ENCODE results near the gene PAX2.

DNA sequence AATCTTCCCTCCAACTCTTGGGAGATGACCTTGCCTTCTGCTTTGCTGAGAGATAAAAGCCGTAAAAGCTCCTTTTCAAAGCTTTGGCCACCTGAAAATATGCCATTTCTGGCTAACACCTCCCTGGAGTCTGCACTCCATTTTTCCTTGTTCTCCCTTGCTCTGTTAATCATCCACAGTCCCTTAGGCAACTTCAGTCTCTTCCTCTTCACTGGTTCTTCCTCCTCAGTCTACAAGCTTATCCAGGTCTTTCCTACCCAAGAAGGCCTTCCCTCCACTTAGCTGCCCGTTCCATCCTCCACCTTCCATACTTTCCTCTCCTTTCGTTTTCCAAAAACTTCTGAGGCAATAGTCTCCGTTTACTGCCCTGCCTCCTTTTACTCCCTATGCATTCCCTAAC lies 30.5 kb downstream of the PAX2 start:
- TF ChIP-seq, protein P1, sequence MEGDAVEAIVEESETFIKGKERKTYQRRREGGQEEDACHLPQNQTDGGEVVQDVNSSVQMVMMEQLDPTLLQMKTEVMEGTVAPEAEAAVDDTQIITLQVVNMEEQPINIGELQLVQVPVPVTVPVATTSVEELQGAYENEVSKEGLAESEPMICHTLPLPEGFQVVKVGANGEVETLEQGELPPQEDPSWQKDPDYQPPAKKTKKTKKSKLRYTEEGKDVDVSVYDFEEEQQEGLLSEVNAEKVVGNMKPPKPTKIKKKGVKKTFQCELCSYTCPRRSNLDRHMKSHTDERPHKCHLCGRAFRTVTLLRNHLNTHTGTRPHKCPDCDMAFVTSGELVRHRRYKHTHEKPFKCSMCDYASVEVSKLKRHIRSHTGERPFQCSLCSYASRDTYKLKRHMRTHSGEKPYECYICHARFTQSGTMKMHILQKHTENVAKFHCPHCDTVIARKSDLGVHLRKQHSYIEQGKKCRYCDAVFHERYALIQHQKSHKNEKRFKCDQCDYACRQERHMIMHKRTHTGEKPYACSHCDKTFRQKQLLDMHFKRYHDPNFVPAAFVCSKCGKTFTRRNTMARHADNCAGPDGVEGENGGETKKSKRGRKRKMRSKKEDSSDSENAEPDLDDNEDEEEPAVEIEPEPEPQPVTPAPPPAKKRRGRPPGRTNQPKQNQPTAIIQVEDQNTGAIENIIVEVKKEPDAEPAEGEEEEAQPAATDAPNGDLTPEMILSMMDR (IDR thresholded peaks at IDR 0.05; ENCODE audit: insufficient read depth, low read length, poor library complexity, severe bottlenecking), result no peak
- no peak for TF ChIP-seq EZH2phosphoT487 (conservative IDR thresholded peaks at IDR 0.05; ENCODE audit: low read length)
